Brain microvascular endothelial cell (primary cell): Measurements from ENCODE around the gene ASGR2.

Experiments used
- DNase-seq: peaks from one replicate; pipeline ENCODE4 v3.0.0-alpha.2; 2020
- H3K27ac ChIP-seq: fragments of 250-450 bp; sonication (Bioruptor Pico); 2 replicates; pipeline ENCODE4 v1.5.1; 2020; ENCODE audit warnings: mild to moderate bottlenecking, moderate library complexity
- H3K27me3 ChIP-seq: fragments of 250-450 bp; sonication (Bioruptor Pico); replicated peaks from 2 replicates; pipeline ENCODE4 v1.5.1; 2020; ENCODE audit warnings: mild to moderate bottlenecking
- H3K36me3 ChIP-seq: fragments of 250-450 bp; sonication (Bioruptor Pico); replicated peaks from 2 replicates; pipeline ENCODE4 v1.5.1; 2020; ENCODE audit warnings: mild to moderate bottlenecking
- H3K4me3 ChIP-seq: 2 replicates; pipeline ENCODE4 v1.5.1; 2011; ENCODE audit warnings: low read depth, mild to moderate bottlenecking, control low read depth, low read length, moderate library complexity
- in situ Hi-C: cut with HindIII; loops from 2 replicates; pipeline ENCODE4 v1.10.0; 2017; ENCODE audit warnings: low sequenced_read_pairs, low pct_ligation_motif_present
- TF ChIP-seq, protein P1 (sequence below): IDR thresholded peaks from 2 replicates; pipeline ENCODE4 v1.5.1; 2011; ENCODE audit warnings: low read depth, mild to moderate bottlenecking, moderate library complexity, low read length, control low read depth, inconsistent platforms; ENCODE audit errors: missing control alignments

Gene ASGR2

GRCh38 chr17:7078711-7079110 lies 35.9 kb downstream of the ASGR2 start:
- Histone ChIP-seq H3K36me3 (no peaks in the 10 kb centered on the region), H3K4me3 (no peak overlapping the region), H3K27ac (no peak overlapping the region)

GRCh38 chr17:7077911-7078546 lies 36.6 kb downstream of the ASGR2 start:
- Histone ChIP-seq H3K27ac (no peak overlapping the region), H3K4me3 (no peak overlapping the region), H3K36me3 (no peaks in the 10 kb centered on the region), H3K27me3 (no peaks in the 10 kb centered on the region)
- TF ChIP-seq, protein P1, sequence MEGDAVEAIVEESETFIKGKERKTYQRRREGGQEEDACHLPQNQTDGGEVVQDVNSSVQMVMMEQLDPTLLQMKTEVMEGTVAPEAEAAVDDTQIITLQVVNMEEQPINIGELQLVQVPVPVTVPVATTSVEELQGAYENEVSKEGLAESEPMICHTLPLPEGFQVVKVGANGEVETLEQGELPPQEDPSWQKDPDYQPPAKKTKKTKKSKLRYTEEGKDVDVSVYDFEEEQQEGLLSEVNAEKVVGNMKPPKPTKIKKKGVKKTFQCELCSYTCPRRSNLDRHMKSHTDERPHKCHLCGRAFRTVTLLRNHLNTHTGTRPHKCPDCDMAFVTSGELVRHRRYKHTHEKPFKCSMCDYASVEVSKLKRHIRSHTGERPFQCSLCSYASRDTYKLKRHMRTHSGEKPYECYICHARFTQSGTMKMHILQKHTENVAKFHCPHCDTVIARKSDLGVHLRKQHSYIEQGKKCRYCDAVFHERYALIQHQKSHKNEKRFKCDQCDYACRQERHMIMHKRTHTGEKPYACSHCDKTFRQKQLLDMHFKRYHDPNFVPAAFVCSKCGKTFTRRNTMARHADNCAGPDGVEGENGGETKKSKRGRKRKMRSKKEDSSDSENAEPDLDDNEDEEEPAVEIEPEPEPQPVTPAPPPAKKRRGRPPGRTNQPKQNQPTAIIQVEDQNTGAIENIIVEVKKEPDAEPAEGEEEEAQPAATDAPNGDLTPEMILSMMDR = no peak
- no peak for DNase-seq
- in situ Hi-C loops = no loop called here

More at GRCh38 chr17:7078711-7079110, 35.9 kb downstream of the ASGR2 start:
- in situ Hi-C loops = no loop called here
- DNase-seq = no peak
- TF ChIP-seq, protein P1 = no peak
- H3K27me3 ChIP-seq = no peaks in the 10 kb centered on the region

DNA sequence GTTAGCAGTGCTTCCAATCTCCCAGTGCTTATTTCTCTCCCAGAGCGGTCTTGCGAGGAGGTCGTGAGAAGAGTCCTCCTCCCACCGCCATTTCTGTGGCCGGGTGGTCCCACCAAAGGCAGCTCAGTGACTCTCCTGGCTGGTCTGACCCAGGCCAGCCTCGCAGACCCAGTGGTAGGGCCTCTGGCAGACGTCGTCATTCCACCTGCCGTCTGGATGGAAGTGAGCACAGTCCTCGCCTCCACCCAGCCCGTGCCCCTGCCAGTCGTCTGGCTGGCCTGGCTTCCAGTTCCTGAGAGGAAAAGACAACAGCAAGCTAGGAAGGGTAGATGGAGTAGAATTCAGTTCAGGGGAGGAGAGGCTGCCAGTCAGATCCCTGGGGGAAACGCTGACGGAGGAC lies 39.7 kb downstream of the ASGR2 start:
- H3K4me3 ChIP-seq = no peak overlapping the region
- DNase-seq = no peak
- H3K27ac ChIP-seq = no peak overlapping the region
- in situ Hi-C loops = loop anchor here (25.0 kb wide), 1 partner anchor 112 kb away; the partner anchor contains the start of gene ASGR1
- no peaks in the 10 kb centered on the region for H3K36me3 ChIP-seq
- H3K27me3 ChIP-seq = no peaks in the 10 kb centered on the region
- TF ChIP-seq, protein P1 = no peak

GRCh38 chr17:7072406-7072805 lies 42.2 kb downstream of the ASGR2 start:
- no peak for DNase-seq
- TF ChIP-seq, protein P1 = no peak
- in situ Hi-C loops = loop anchor here (25.0 kb wide), 1 partner anchor 115 kb away; the partner anchor contains the start of gene ASGR1
- Histone ChIP-seq H3K4me3 (no peak overlapping the region), H3K36me3 (no peaks in the 10 kb centered on the region), H3K27ac (no peak overlapping the region), H3K27me3 (no peaks in the 10 kb centered on the region)

DNA sequence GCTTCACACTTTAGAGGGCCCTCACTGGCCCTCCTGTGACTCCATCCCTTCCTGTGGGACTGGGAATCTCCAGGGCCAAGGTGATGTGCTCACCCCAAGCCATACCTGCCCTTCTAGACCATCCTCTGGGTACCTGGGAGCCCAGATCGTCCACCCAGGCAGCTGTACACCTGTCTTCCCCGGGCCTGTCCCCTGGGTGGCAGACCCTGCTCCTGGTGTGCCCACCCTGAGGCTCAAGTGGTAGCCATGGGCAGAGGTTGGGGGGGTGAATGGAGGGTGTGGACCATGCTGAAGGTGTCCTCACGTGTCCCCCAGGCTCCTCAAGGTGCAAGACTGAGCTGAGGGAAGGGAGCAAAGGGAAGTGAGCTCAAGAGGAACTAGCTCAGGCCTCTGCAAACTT lies 43.9 kb downstream of the ASGR2 start:
- no peak for DNase-seq
- in situ Hi-C loops = loop anchor here (25.0 kb wide), 1 partner anchor 117 kb away; the partner anchor contains the start of gene ASGR1
- H3K27ac ChIP-seq = no peak overlapping the region
- TF ChIP-seq, protein P1 = no peak
- H3K4me3 ChIP-seq = no peak overlapping the region
- no peaks in the 10 kb centered on the region for H3K36me3 ChIP-seq
- H3K27me3 ChIP-seq = no peaks in the 10 kb centered on the region

GRCh38 chr17:7068268-7068667 lies 46.4 kb downstream of the ASGR2 start:
- in situ Hi-C loops = loop anchor here (25.0 kb wide), 1 partner anchor 119 kb away; the partner anchor contains the start of gene ASGR1
- no peak overlapping the region for H3K4me3 ChIP-seq
- TF ChIP-seq, protein P1 = no peak
- no peaks in the 10 kb centered on the region for H3K36me3 ChIP-seq
- H3K27me3 ChIP-seq = no peaks in the 10 kb centered on the region
- no peak for DNase-seq
- no peak overlapping the region for H3K27ac ChIP-seq
